ENCODE results near the gene JOSD1.
A peak's percentile ranks its signal among the peaks of the same experiment; 100 is the strongest.

The JOSD1 gene

DNA sequence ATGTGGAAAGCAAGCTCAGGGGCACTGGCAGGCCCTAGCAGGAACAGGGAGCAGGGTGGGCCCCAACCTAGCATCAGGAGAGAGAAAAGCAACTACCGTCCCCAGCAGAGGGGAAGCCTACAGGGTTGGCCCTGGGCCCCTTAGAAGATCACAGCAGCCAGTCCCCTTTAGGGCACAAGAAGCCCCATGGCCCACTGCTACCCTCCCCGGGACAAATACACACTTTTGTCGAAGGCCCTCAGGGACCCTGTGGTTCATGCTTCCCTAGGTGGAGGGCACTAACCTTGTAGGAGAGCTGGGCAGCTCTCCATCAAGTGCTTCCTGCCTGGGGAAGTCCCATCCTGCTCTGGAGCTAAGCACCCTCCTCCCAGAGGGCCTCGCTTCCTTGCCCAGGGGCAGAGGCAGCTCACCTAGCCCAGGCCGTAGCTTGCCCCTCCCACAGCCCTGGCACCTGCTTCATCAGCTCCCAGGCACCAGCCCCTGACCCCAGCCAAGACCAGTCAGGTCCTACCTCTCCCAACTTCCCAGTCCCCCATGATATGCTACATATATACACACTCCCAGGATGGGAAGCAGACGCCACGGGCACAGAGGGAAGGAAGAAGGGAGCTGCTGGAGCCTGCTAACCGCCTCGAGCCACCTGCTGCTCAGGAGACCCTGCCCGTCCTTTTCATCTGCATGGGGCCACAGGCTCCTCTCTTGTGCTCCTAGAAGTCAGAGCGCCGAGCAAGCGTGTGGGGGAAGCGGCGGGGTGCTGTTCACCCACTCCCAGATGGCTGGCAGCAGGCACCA lies 34.9 kb upstream of the JOSD1 start:
- ChIA-PET POLR2A (interaction anchor here (1.5 kb wide), 1 partner anchor 9 kb away, joined by 4 read pairs; no protein-coding TSS in a partner anchor), CTCF (interaction anchor here (0.6 to 0.9 kb wide), 3 partner anchors 9 to 31 kb away, joined by 3 to 4 read pairs (median 3); no protein-coding TSS in a partner anchor)
- no peak for TF ChIP-seq TARDBP (IDR thresholded peaks at IDR 0.05)
- TF ChIP-seq HDGF (IDR thresholded peaks at IDR 0.05; ENCODE audit: borderline replicate concordance), result no peak
- no peak for TF ChIP-seq FOXK2 (IDR thresholded peaks at IDR 0.05)
- TF ChIP-seq ELF4 (IDR thresholded peaks at IDR 0.05), result no peak
- TF ChIP-seq NFRKB (IDR thresholded peaks at IDR 0.05), result no peak
- no peak for TF ChIP-seq BHLHE40 (IDR thresholded peaks at IDR 0.05; ENCODE audit: borderline replicate concordance)
- no peak for TF ChIP-seq FOXM1 (IDR thresholded peaks at IDR 0.05; ENCODE audit: borderline replicate concordance)
- no peak for DNase-seq (ENCODE audit: extremely low spot score)

GRCh38 chr22:38735126-38735464 lies 34.4 kb upstream of the JOSD1 start:
- POLR2A ChIA-PET, result interaction anchor here (1.5 kb wide), 1 partner anchor 9 kb away, joined by 4 read pairs; no protein-coding TSS in a partner anchor
- no peak for TF ChIP-seq HDGF (IDR thresholded peaks at IDR 0.05; ENCODE audit: borderline replicate concordance)
- no peak for TF ChIP-seq TARDBP (IDR thresholded peaks at IDR 0.05)
- TF ChIP-seq LEF1 (IDR thresholded peaks at IDR 0.05; ENCODE audit: borderline replicate concordance), result no peak
- no peak for TF ChIP-seq FOXM1 (IDR thresholded peaks at IDR 0.05; ENCODE audit: borderline replicate concordance)
- TF ChIP-seq ZNF384 (IDR thresholded peaks at IDR 0.05), result no peak
- no peak for TF ChIP-seq ELF4 (IDR thresholded peaks at IDR 0.05)
- no peak for TF ChIP-seq L3MBTL2 (conservative IDR thresholded peaks at IDR 0.05)
- TF ChIP-seq SP1 (IDR thresholded peaks at IDR 0.05), result no peak
- no peak for DNase-seq (ENCODE audit: extremely low spot score)
- CTCF ChIA-PET, result interaction anchor here (0.6 to 0.9 kb wide), 2 partner anchors 10 to 31 kb away, joined by 3 to 4 read pairs; no protein-coding TSS in a partner anchor

DNA sequence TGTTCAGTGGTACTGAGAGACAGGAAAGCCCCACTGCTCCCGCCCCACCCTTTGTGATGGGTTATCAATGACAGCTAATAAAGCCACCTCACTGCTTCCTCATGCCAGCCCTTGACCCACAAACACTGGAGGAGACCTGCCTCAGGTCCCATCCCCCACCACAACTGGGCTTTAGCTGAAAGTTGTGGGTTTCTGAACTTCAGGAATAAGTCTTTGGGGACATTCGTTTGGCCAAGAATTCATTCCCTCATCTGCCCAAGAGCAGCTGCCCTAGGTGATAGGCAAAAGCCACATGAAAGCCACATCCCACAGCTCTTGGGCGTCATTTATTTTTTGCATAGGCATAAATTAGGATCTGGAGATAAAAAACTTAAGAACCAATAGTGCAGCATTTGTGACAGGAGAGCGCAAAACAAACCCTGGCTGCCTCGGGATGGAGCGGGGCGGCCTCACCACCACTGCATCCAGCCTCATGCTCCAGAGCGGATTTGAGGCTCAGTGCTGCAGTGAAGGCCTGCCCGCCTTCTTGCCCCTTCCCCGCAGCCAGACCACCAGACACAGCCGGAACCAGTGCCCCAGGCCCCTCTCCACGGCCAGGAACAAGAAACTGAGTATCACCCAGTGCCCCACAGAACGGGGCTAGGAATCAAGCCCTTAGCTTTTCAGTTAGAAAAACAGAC lies 33.8 kb upstream of the JOSD1 start:
- ChIA-PET POLR2A (interaction anchor here (1.5 kb wide), 1 partner anchor 8 kb away, joined by 4 read pairs; no protein-coding TSS in a partner anchor), CTCF (interaction anchor here (0.6 to 2.8 kb wide), 5 partner anchors 8 to 34 kb away, joined by 3 to 10 read pairs (median 6); no protein-coding TSS in a partner anchor)
- no peak for TF ChIP-seq NFRKB (IDR thresholded peaks at IDR 0.05)
- no peak for TF ChIP-seq ELF4 (IDR thresholded peaks at IDR 0.05)
- no peak for TF ChIP-seq FOXK2 (IDR thresholded peaks at IDR 0.05)
- TF ChIP-seq, protein P1, sequence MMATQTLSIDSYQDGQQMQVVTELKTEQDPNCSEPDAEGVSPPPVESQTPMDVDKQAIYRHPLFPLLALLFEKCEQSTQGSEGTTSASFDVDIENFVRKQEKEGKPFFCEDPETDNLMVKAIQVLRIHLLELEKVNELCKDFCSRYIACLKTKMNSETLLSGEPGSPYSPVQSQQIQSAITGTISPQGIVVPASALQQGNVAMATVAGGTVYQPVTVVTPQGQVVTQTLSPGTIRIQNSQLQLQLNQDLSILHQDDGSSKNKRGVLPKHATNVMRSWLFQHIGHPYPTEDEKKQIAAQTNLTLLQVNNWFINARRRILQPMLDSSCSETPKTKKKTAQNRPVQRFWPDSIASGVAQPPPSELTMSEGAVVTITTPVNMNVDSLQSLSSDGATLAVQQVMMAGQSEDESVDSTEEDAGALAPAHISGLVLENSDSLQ (IDR thresholded peaks at IDR 0.05), result no peak
- no peak for TF ChIP-seq SUZ12 (IDR thresholded peaks at IDR 0.05)
- DNase-seq (ENCODE audit: extremely low spot score), result no peak

GRCh38 chr22:38733724-38734381 lies 33.1 kb upstream of the JOSD1 start:
- POLR2A ChIA-PET, result interaction anchor here (1.5 kb wide), 2 partner anchors 9 to 35 kb away, joined by 4 read pairs; no protein-coding TSS in a partner anchor
- no peak for DNase-seq (ENCODE audit: extremely low spot score)
- CTCF ChIA-PET, result interaction anchor here (0.6 to 2.8 kb wide), 7 partner anchors 8 to 35 kb away, joined by 3 to 12 read pairs (median 6); no protein-coding TSS in a partner anchor
- no peak for TF ChIP-seq HDGF (IDR thresholded peaks at IDR 0.05; ENCODE audit: borderline replicate concordance)
- TF ChIP-seq, protein P1 (IDR thresholded peaks at IDR 0.05), result no peak
- TF ChIP-seq FOXM1 (IDR thresholded peaks at IDR 0.05; ENCODE audit: borderline replicate concordance), result no peak
- no peak for TF ChIP-seq FOXK2 (IDR thresholded peaks at IDR 0.05)
- TF ChIP-seq SUZ12 (IDR thresholded peaks at IDR 0.05), result no peak
- TF ChIP-seq FOXA1 (IDR thresholded peaks at IDR 0.05), result no peak
- TF ChIP-seq ELF4 (IDR thresholded peaks at IDR 0.05), result no peak
- TF ChIP-seq SP1 (IDR thresholded peaks at IDR 0.05), result no peak

GRCh38 chr22:38733329-38733723 lies 32.6 kb upstream of the JOSD1 start:
- POLR2A ChIA-PET, result interaction anchor here (1.0 to 1.9 kb wide), 5 partner anchors 8 to 586 kb away, joined by 3 to 6 read pairs (median 4); partner anchors contain the start of gene RPL3
- TF ChIP-seq HDGF (IDR thresholded peaks at IDR 0.05; ENCODE audit: borderline replicate concordance) (0 out of 2 replicates have a peak, but pooled peaks have one; percentile 2), FOXA1 (IDR thresholded peaks at IDR 0.05) (no peak)
- CTCF ChIA-PET, result interaction anchor here (0.6 to 2.8 kb wide), 6 partner anchors 9 to 35 kb away, joined by 3 to 12 read pairs (median 6); no protein-coding TSS in a partner anchor
- DNase-seq (ENCODE audit: extremely low spot score), result peak; percentile 79

DNA sequence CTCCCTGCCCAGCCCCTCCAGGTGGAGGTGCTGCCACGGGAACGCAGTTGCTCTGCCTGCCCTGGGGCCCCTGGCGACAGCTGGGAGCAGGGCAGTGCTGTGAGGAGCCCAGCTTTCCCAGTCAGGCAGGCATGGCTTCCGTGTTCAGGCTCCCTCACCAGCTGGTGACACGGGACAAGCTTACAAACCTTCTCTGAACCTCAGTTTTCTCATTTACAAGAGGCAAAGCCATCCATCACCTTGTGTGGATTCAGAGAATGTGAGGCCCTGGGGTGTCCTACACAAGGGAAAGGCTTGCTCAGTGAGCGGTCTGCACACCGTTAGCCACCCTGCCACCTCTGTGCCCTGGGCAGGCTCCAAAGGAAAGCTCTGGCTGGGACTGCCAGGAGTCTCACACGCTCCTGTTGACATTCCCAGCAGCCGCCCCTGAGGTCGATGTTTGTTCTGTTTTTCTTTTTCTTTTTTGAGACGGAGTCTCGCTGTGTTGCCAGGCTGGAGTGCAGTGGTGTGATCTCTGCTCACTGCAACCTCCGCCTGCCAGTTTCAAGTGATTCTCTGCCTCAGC lies 31.6 kb upstream of the JOSD1 start:
- no peak for TF ChIP-seq TARDBP (IDR thresholded peaks at IDR 0.05)
- TF ChIP-seq NFRKB (IDR thresholded peaks at IDR 0.05), result no peak
- TF ChIP-seq ELF4 (IDR thresholded peaks at IDR 0.05), result no peak
- TF ChIP-seq BHLHE40 (IDR thresholded peaks at IDR 0.05; ENCODE audit: borderline replicate concordance), result no peak
- no peak for TF ChIP-seq ZNF384 (IDR thresholded peaks at IDR 0.05)
- no peak for TF ChIP-seq FOXA1 (IDR thresholded peaks at IDR 0.05)
- no peak for TF ChIP-seq SUZ12 (IDR thresholded peaks at IDR 0.05)
- TF ChIP-seq SP1 (IDR thresholded peaks at IDR 0.05), result no peak
- TF ChIP-seq, protein P1 (IDR thresholded peaks at IDR 0.05), result no peak
- TF ChIP-seq CTBP1 (IDR thresholded peaks at IDR 0.05; ENCODE audit: borderline replicate concordance), result no peak
- no peak for TF ChIP-seq LEF1 (IDR thresholded peaks at IDR 0.05; ENCODE audit: borderline replicate concordance)
- no peak for DNase-seq (ENCODE audit: extremely low spot score)
- CTCF ChIA-PET, result interaction anchor here (0.6 to 2.8 kb wide), 4 partner anchors 10 to 1623 kb away, joined by 3 to 12 read pairs (median 7); no protein-coding TSS in a partner anchor
- POLR2A ChIA-PET, result interaction anchor here (1.0 to 1.9 kb wide), 5 partner anchors 9 to 587 kb away, joined by 3 to 6 read pairs (median 4); partner anchors contain the start of gene RPL3

Measured in HEK293T (cell line).